ENCODE measurements around the gene ARL2BP. TPM values are rescaled to one million over a fixed set of nuclear protein-coding genes. Genes with fewer than 3 reads are reported as not detected.

The ARL2BP gene
- total RNA-seq, 1 experiment from 2014 or later: 352 TPM

DNA sequence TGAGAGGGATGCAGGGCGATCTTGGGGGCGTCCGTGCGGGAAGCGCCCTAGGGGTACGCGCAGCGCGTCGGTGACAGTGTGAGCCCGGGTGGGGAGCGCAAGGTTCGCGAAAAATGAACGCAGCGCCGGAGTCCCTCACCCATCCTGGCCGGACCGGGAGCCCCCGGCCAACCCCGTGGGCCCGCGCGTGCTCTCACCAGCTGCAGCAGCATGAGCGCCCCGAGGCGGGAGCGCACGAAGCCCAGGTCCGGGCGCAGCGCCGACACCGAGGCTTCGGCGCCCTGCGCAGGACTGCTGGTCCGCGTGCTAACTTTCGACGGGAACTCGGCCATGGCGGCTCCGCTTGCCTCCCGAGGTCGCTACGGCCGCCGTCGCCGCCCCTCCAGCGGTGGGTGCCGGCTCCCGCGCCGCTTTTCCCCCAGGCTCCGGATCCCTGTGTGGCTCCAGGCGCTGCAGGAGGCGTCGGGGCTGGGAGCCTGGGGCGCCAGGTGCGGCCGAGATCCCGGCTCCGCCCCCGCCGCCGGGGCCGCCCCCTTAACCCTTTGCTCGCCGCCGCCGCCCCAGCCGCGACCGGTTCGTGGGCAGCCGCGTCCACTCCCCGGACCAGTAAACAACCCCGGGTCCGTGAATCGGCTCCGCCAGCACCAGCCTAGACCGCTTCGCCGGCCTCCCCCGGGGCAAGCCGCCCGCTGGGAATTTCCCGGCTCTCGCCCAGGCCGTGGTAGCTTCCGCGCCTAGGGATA lies 39.3 kb downstream of the ARL2BP start, which contains the start of gene PLLP:
TSS of gene PLLP (minus strand) at position 464 of the 743 bp plus-strand sequence. CDS start at position 332, 132 bp downstream.
- Histone ChIP-seq H3K36me3 (no peaks in the 10 kb centered on the region), H3K4me3 (peak within 1 kb of the TSS; percentile 49), H3K9me3 (no peaks in the 10 kb centered on the region), H3K27me3 (peaks cover 3% of the 10 kb centered on the region)
- DNase-seq: peak; percentile 63

DNA sequence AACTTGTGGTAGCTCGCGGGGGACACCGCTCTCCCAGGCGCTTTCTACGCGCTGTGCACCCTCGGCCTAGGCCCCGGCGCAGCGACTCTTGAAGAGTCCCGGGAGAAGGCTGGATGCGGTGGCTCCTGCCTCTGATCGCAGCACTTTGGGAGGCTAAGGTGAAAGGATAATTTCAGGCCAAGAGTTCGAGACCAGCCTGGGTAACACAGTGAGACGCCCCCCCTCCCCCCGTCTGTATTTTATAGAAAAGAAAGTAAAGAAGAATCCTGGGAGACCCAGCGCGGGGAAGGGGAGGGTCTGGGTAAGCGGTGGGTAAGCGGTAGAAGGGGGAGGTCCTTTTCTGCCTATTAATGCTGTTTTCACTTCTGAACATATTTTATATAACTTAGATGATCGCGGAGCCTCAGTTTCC lies 39.9 kb downstream of the ARL2BP start:
- Histone ChIP-seq H3K9me3 (no peaks in the 10 kb centered on the region), H3K27me3 (peaks cover 3% of the 10 kb centered on the region), H3K4me3 (peak overlapping the region; percentile 49), H3K36me3 (no peaks in the 10 kb centered on the region)
- DNase-seq: no peak

DNA sequence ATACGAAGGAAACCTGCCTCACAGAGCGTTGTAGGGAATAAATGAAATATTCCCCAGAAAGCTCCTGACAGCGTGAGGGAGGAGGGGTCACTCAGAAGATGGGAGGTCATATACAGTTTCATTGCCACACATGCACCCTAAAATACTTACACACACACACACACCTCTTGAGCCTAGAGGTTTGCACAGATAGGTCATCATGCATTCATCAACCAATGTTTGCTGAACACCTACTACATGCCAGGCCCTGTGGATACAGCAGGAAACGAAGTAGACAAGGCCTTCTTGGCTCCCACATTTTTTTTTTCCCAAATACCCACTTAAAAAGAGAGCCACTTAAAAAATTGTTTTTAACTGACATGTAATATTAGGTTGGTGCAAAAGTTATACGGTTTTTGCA lies 40.3 kb downstream of the ARL2BP start:
- no peaks in the 10 kb centered on the region for H3K36me3 ChIP-seq
- H3K9me3 ChIP-seq: no peaks in the 10 kb centered on the region
- no peak overlapping the region for H3K4me3 ChIP-seq
- H3K27me3 ChIP-seq: peaks cover 3% of the 10 kb centered on the region
- no peak for DNase-seq

DNA sequence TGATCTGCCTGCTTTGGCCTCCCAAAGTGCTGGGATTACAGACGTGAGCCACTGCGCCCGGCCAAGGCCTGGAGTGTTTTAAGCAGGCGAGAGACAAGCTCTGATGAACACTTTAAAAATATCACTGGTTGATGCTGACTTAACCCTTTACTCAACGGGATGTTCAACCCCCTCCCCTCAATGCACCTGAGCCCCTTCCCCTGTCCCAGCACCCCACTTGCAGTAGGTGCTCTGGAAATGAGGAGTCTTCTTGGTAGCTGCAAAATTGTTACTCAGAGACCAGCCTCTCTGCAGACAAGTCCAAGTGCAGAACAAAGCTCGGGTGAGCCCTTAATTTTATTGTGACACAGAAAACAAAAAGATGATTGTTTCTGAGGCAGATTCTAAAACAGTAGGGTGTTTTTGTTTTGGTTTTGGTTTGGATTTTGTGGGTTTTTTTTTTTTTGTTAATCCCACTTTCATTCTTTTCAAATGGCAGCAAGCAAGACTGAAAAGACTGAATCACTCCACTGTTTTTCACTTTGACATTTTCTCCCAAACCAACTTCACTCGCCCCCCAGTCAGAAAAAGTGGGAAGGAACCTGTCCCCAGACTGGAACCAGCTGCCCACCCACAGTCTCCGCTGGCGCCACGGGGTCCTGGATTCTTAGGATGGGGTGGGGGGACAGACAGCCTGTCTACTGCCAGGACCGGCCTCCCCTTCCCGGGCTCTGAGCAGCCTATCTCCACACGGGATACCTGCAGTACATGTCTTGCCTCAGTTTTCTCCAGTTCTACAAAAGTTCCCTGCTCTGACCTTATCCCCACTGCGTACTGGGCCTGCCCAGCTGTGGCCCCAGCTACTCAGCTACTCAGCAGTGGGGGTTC lies 44.6 kb downstream of the ARL2BP start:
- H3K27me3 ChIP-seq: peaks cover 3% of the 10 kb centered on the region; the same call in 1 of the 2 replicates
- H3K36me3 ChIP-seq: no peaks in the 10 kb centered on the region
- no peak overlapping the region for H3K4me3 ChIP-seq
- DNase-seq: no peak
- no peaks in the 10 kb centered on the region for H3K9me3 ChIP-seq

DNA sequence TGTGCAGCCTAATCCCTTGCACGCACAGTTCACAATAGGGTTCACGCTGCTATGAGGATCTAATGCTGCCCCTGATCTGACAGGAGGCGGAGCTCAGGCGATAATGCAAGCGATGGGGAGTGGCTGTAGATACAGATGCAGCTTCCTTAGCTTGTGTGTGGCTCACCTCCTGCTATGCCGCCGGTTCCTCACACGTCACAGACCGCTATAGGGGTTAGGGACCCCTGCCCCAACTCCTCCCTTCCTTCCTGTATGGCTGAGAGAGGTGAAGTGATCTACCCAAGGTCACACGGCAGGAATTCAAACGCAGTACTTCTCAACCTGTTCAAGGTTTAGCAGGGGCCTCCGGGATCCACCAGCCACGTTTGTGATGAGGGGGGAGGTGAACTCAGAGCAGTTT lies 52.8 kb downstream of the ARL2BP start:
- H3K36me3 ChIP-seq: no peaks in the 10 kb centered on the region
- H3K27me3 ChIP-seq: peaks cover 3% of the 10 kb centered on the region; the same call in 1 of the 2 replicates
- H3K9me3 ChIP-seq: no peaks in the 10 kb centered on the region
- H3K4me3 ChIP-seq: no peak overlapping the region
- DNase-seq: no peak

DNA sequence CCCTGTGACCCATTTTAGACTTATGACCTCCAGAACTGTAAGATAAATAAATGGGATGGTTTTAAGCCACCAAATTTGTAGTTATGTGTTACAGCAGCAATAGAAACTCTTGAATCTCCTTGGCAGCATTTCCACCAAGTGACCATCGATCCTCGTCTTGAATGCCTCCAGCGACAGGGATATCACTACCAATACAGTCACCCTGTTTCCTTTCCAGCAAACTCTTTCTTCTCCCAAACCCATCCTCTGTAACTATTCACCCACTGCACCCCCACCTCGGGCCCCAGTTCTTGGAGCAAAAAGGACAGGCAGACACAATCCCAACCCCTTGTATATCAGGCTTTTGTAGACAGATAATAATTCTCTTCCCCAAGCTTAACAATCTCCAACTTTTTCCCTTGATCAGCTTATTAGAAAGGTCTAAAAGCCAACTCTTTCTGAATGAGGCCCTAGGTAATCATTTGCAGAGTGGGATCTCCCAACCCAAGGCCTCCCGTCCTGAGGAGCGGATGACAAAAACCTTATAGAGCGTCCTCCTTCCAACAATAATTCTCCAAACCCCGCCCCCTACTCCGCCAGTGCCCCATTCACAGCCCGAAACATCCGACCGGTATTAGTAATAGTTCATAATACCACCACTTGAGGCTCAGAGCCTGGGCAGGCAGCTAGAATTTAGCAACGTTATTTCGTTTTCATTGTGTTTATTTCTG lies 54.1 kb downstream of the ARL2BP start:
- Histone ChIP-seq H3K9me3 (no peaks in the 10 kb centered on the region), H3K27me3 (peaks cover 3% of the 10 kb centered on the region; the same call in 1 of the 2 replicates), H3K36me3 (no peaks in the 10 kb centered on the region), H3K4me3 (peak overlapping the region; percentile 58)
- DNase-seq: peak; percentile 87

DNA sequence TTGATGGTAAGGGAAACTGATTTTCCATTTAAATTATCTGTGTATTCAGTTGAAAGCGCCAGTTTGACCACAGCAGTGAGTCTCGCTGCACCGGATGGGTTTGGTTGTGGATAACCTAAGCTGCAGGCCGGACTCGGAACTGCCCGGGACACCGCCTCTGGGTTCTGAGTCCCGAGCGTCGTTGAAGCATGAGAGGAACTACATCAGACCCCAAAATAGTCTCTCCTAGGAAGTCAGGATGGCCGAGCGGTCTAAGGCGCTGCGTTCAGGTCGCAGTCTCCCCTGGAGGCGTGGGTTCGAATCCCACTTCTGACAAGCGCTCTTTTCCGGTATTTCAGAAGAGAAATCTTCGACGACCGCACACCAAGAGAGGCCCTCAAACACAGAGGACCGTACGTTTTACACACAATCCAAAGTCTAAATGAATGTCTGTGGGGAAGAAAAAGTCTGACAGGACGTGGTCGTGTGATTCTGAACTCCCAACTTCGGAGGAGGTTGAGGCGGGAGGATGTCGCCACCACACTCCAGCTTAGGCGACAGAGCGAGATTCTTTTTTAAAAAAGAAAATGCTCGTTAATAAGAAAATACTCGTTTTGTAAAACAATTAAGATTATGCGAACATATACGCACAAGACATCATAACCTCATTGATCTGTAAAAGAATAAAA lies 54.8 kb downstream of the ARL2BP start:
- Histone ChIP-seq H3K4me3 (peak overlapping the region; percentile 58), H3K9me3 (no peaks in the 10 kb centered on the region), H3K27me3 (peaks cover 3% of the 10 kb centered on the region; the same call in 1 of the 2 replicates), H3K36me3 (no peaks in the 10 kb centered on the region)
- DNase-seq: peak; percentile 95

DNA sequence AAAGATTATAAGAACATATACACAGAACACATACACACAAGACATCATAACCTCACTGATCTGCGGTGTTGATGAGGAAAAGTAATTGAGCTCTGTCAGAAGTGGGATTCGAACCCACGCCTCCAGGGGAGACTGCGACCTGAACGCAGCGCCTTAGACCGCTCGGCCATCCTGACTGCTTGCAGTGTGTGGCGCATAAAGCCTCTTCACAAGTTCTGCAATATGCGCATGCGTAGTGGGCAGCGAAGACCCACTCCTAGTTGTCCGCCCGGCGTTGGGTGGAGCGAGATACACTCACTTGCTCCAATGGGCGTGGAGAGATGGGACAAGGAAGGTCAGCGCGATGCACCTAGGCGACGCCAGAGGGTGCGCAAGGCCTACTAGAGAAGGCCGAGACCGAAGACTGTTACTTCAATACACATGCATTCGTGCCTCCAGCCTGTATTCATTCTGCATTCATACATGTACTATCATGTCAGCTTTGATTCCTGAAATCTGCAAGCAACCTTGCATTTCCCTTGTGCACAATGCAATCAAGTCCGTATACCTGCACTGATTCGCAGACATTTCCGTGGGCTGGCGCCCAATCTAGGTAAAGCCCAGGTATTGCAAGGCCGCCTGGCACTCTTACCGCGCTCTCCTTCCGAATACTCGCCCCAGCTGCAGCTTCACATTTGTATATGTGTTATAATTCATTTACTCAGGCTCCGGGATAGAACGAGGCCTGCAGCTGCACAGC lies 55.5 kb downstream of the ARL2BP start:
- H3K27me3 ChIP-seq: no peaks in the 10 kb centered on the region
- peak; percentile 99 for DNase-seq
- no peaks in the 10 kb centered on the region for H3K36me3 ChIP-seq
- H3K4me3 ChIP-seq: peak overlapping the region; percentile 58
- H3K9me3 ChIP-seq: no peaks in the 10 kb centered on the region

DNA sequence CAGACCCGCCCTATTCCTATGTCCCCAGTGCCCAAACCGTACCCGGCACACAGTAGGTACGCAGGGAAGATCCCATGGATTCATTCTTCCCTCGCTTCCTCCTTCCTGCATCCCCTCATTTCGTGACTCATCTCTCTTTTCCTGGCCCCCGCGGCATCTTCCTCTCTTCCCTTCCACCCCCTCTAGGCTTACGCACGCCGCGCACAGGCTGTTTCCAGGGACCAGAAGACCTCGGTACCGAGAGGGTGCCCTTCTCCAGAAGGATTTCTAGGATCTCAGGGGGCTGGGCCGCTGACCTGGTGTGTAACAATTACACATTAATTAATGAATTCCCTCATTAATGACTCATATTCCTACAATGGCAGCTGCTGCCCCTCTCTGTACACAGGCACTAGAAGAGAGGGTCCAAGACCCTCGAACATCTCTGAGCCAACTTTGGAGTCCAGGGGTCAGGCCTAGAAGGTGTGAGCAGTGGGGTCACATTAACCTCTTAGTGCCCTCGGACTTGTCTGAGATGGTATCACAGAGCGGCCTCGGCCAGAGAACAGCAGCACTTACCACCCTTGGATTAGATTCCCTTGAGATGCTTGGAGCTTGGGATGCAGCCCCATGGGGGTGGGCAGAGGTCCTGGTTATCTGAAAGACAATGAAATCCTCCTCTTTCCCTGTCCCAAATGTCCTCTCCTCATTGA lies 56.2 kb downstream of the ARL2BP start:
- DNase-seq: no peak
- Histone ChIP-seq H3K9me3 (no peaks in the 10 kb centered on the region), H3K4me3 (no peak overlapping the region), H3K36me3 (no peaks in the 10 kb centered on the region), H3K27me3 (no peaks in the 10 kb centered on the region)

Other genes with a start within 250 kb of the ARL2BP start
- gene CPNE2, start 152.7 kb upstream of the ARL2BP start, total RNA-seq (2014; rRNA removed; shearing (Covaris generic); ENCODE audit: low replicate concordance): 45.8 and 50.1 TPM in 2 replicates
- 164 and 294 TPM in 2 replicates for gene PSME3IP1, start 59.2 kb upstream of the ARL2BP start, total RNA-seq (2014; rRNA removed; shearing (Covaris generic); ENCODE audit: low replicate concordance)
- 72.1 and 106 TPM in 2 replicates for gene RSPRY1, start 58.9 kb upstream of the ARL2BP start, total RNA-seq (2014; rRNA removed; shearing (Covaris generic); ENCODE audit: low replicate concordance)
- not detected in 2 replicates for gene PLLP, start 39.4 kb downstream of the ARL2BP start, total RNA-seq (2014; rRNA removed; shearing (Covaris generic); ENCODE audit: low replicate concordance)
- not detected in 2 replicates for gene CCL22, start 113.5 kb downstream of the ARL2BP start, total RNA-seq (2014; rRNA removed; shearing (Covaris generic); ENCODE audit: low replicate concordance)
- gene CX3CL1, start 127.2 kb downstream of the ARL2BP start, total RNA-seq (2014; rRNA removed; shearing (Covaris generic); ENCODE audit: low replicate concordance): not detected in 2 replicates
- not detected in 2 replicates for gene CCL17, start 159.5 kb downstream of the ARL2BP start, total RNA-seq (2014; rRNA removed; shearing (Covaris generic); ENCODE audit: low replicate concordance)
- gene CIAPIN1, start 202.1 kb downstream of the ARL2BP start, total RNA-seq (2014; rRNA removed; shearing (Covaris generic); ENCODE audit: low replicate concordance): 177 and 277 TPM in 2 replicates
- 133 and 193 TPM in 2 replicates for gene COQ9, start 202.2 kb downstream of the ARL2BP start, total RNA-seq (2014; rRNA removed; shearing (Covaris generic); ENCODE audit: low replicate concordance)
- 482 TPM in 2 replicates for gene POLR2C, start 217.4 kb downstream of the ARL2BP start, total RNA-seq (2014; rRNA removed; shearing (Covaris generic); ENCODE audit: low replicate concordance)
- 19.1 and 19.3 TPM in 2 replicates for gene DOK4, start 241.2 kb downstream of the ARL2BP start, total RNA-seq (2014; rRNA removed; shearing (Covaris generic); ENCODE audit: low replicate concordance)